Measurements from ENCODE around the gene JPH4.

DNA sequence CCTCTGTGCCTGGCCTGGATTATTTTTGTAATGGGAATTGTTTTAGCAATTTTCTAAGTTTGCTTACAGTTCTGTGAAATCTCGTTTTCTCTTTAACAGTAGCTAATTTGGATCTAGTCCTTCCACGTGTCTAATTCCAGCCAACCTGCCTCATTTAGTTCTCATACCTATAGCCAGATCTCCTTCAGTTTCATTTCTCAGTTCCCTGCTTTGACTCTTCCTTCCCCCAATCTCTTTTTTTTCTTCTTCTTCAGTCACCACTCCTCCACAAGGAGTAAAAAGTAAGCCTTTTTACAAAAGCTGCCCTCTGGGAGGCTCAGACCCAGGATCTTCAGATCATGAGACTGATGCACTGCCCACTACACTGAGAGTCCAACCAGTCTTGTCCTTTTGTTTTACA, 21.1 kb downstream of the JPH4 start:
- TF ChIP-seq POLR2A (IDR thresholded peaks at IDR 0.05; ENCODE audit: borderline replicate concordance, extremely low read depth, insufficient read depth, insufficient read length) (no peak), EZH2 (IDR thresholded peaks at IDR 0.05) (no peak), YY1 (IDR thresholded peaks at IDR 0.05; ENCODE audit: extremely low read depth, insufficient replicate concordance, low read depth, low read length) (no peak), ZNF274 (IDR thresholded peaks at IDR 0.05; ENCODE audit: low read depth, low read length) (no peak), JUND (IDR thresholded peaks at IDR 0.05) (no peak), CEBPB (IDR thresholded peaks at IDR 0.05; ENCODE audit: low read depth) (no peak), EGR1 (IDR thresholded peaks at IDR 0.05; ENCODE audit: low read depth) (no peak)
- TF ChIP-seq, protein P1, sequence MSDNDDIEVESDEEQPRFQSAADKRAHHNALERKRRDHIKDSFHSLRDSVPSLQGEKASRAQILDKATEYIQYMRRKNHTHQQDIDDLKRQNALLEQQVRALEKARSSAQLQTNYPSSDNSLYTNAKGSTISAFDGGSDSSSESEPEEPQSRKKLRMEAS (IDR thresholded peaks at IDR 0.05), result no peak
- TF ChIP-seq, protein P2, sequence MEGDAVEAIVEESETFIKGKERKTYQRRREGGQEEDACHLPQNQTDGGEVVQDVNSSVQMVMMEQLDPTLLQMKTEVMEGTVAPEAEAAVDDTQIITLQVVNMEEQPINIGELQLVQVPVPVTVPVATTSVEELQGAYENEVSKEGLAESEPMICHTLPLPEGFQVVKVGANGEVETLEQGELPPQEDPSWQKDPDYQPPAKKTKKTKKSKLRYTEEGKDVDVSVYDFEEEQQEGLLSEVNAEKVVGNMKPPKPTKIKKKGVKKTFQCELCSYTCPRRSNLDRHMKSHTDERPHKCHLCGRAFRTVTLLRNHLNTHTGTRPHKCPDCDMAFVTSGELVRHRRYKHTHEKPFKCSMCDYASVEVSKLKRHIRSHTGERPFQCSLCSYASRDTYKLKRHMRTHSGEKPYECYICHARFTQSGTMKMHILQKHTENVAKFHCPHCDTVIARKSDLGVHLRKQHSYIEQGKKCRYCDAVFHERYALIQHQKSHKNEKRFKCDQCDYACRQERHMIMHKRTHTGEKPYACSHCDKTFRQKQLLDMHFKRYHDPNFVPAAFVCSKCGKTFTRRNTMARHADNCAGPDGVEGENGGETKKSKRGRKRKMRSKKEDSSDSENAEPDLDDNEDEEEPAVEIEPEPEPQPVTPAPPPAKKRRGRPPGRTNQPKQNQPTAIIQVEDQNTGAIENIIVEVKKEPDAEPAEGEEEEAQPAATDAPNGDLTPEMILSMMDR (IDR thresholded peaks at IDR 0.05 in 2 of 3, conservative IDR thresholded peaks at IDR 0.05 in 1 of 3; ENCODE audit: borderline replicate concordance in 1 of 3, insufficient read depth in 1 of 3, low read depth in 2 of 3, low read length in 2 of 3), result no peak
- TF ChIP-seq, protein P3, sequence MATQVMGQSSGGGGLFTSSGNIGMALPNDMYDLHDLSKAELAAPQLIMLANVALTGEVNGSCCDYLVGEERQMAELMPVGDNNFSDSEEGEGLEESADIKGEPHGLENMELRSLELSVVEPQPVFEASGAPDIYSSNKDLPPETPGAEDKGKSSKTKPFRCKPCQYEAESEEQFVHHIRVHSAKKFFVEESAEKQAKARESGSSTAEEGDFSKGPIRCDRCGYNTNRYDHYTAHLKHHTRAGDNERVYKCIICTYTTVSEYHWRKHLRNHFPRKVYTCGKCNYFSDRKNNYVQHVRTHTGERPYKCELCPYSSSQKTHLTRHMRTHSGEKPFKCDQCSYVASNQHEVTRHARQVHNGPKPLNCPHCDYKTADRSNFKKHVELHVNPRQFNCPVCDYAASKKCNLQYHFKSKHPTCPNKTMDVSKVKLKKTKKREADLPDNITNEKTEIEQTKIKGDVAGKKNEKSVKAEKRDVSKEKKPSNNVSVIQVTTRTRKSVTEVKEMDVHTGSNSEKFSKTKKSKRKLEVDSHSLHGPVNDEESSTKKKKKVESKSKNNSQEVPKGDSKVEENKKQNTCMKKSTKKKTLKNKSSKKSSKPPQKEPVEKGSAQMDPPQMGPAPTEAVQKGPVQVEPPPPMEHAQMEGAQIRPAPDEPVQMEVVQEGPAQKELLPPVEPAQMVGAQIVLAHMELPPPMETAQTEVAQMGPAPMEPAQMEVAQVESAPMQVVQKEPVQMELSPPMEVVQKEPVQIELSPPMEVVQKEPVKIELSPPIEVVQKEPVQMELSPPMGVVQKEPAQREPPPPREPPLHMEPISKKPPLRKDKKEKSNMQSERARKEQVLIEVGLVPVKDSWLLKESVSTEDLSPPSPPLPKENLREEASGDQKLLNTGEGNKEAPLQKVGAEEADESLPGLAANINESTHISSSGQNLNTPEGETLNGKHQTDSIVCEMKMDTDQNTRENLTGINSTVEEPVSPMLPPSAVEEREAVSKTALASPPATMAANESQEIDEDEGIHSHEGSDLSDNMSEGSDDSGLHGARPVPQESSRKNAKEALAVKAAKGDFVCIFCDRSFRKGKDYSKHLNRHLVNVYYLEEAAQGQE (IDR thresholded peaks at IDR 0.05; ENCODE audit: low read depth), result no peak
